Esophagus muscularis mucosa (tissue), 4 donors: ENCODE results near the gene SLC5A6. TPM values are rescaled to one million over a fixed set of nuclear protein-coding genes. Genes with fewer than 3 reads are reported as not detected.

Experiments
- DNase-seq: peaks from one replicate; pipeline ENCODE4 v3.0.0-alpha.2; 2017; ENCODE audit errors: extremely low spot score
- H3K27ac ChIP-seq, 4 donors: fragments of 200-600 bp; sonication (generic); replicated peaks in 1 of 4; 1 replicate in 3 of 4; 2 replicates in 1 of 4; pipeline ENCODE4 v1.5.1; 2016 to 2019; ENCODE audit warnings: mild to moderate bottlenecking in 1 of 4
- H3K27me3 ChIP-seq, 4 donors: fragments of 200-600 bp; sonication (generic); one replicate each; pipeline versions ENCODE4 v1.5.1 to v1.6.0; 2016 to 2019
- H3K36me3 ChIP-seq, 4 donors: fragments of 200-600 bp; sonication (generic); one replicate each; pipeline ENCODE4 v1.5.1; 2016 to 2019
- H3K4me1 ChIP-seq, 4 donors: fragments of 200-600 bp; sonication (generic); one replicate each; pipeline ENCODE4 v1.5.1; 2016 to 2019
- H3K4me3 ChIP-seq, 4 donors: fragments of 200-600 bp; sonication (generic); 1 replicate in 2 of 4; 2 replicates in 2 of 4; pipeline ENCODE4 v1.5.1; 2016 to 2019; ENCODE audit warnings: mild to moderate bottlenecking in 4 of 4, moderate library complexity in 1 of 4
- H3K9me3 ChIP-seq, 4 donors: fragments of 200-600 bp; sonication (generic); 1 replicate in 3 of 4; 2 replicates in 1 of 4; pipeline ENCODE4 v1.5.1; 2016 to 2019
- EP300 ChIP-seq: sonication (generic); formaldehyde crosslinking; IDR thresholded peaks from one replicate; pipeline ENCODE4 v1.6.1; 2017; ENCODE audit warnings: antibody characterized with exemption
- POLR2A ChIP-seq: fragments of 450-650 bp; IDR thresholded peaks from one replicate; pipeline ENCODE4 v1.6.1; 2017; ENCODE audit warnings: antibody characterized with exemption, moderate library complexity, mild to moderate bottlenecking, low read depth
- POLR2AphosphoS5 ChIP-seq, 2 donors: sonication (generic); formaldehyde crosslinking; IDR thresholded peaks; one replicate each; pipeline ENCODE4 v1.6.1; 2017; ENCODE audit warnings: antibody characterized with exemption in 2 of 2
- WGBS: methylation state at CpG from one replicate; pipeline ENCODE4 v1.1.5; 2018; 5-methylcytosine and 5-hydroxymethylcytosine counted together
- intact Hi-C: fragments of 100-400 bp; cut with DNase I; formaldehyde crosslinking; loops from one replicate; pipeline ENCODE4 v1.15.1; 2023
- total RNA-seq, 4 donors: library from RNA; depleted of rRNA; stranded (reverse); fragments of >200 nt; gene quantifications; one replicate each; pipeline versions ENCODE4 v1.1.0 to v1.2.1, GENCODE V29; 2016
- TF ChIP-seq, protein P1 (sequence below), 3 experiments: fragments of 200-600 bp in 2 of 3; fragments of 450-650 bp in 1 of 3; sonication (generic) in 2 of 3; IDR thresholded peaks; one replicate each; pipeline ENCODE4 v1.5.1; 2017 to 2019; ENCODE audit warnings: antibody characterized with exemption in 3 of 3, mild to moderate bottlenecking in 2 of 3, moderate library complexity in 1 of 3

Gene SLC5A6
- total RNA-seq, 4 donors from 2014 or later, result 7.5 to 21.5 (median 13.6) TPM

DNA sequence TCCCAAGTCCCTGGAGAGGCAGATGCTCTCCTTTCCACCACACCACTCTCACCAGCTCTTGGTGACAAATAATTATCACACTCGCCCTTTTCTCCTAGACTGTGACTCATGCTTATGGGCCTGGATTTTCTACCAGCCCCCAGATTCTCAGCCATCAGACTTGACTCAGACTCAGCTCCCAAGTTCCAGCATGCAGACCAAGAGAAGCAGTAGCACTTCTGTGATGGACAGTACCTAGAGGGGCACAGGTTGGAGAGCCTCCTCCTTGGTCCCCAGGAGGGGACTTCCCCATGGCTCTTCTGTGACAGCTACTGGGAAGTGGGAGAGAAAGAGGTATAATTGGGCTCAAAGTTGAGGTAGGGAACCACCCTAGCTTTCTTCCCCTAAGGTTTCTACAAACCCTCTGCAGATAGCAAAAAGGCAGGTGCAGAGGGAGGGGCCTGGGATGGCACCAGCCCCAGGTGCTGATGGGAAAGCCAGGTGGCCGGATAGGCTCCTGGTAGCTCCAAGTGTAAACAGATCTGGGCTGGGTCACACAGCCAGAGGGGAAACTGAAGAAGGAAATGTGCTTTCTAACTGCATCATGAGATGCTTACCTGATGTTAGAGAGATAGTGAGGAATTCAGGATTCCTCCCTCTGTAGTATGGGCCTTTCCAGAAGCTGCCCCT, 59.1 kb downstream of the SLC5A6 start:
- Histone ChIP-seq H3K9me3 (no peaks in the 10 kb centered on the region), H3K27ac (no peak overlapping the region), H3K4me1 (no peaks in the 10 kb centered on the region), H3K27me3 (peaks cover 0 to 15% (median 0%) of the 10 kb centered on the region in 4 donors), H3K4me3 (no peak overlapping the region), H3K36me3 (no peaks in the 10 kb centered on the region)
- TF ChIP-seq, protein P1, sequence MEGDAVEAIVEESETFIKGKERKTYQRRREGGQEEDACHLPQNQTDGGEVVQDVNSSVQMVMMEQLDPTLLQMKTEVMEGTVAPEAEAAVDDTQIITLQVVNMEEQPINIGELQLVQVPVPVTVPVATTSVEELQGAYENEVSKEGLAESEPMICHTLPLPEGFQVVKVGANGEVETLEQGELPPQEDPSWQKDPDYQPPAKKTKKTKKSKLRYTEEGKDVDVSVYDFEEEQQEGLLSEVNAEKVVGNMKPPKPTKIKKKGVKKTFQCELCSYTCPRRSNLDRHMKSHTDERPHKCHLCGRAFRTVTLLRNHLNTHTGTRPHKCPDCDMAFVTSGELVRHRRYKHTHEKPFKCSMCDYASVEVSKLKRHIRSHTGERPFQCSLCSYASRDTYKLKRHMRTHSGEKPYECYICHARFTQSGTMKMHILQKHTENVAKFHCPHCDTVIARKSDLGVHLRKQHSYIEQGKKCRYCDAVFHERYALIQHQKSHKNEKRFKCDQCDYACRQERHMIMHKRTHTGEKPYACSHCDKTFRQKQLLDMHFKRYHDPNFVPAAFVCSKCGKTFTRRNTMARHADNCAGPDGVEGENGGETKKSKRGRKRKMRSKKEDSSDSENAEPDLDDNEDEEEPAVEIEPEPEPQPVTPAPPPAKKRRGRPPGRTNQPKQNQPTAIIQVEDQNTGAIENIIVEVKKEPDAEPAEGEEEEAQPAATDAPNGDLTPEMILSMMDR (IDR thresholded peaks at IDR 0.05), result no peak
- TF ChIP-seq POLR2A (no peak), EP300 (no peak), POLR2AphosphoS5 (IDR thresholded peaks at IDR 0.05) (no peak)
- DNase-seq, result no peak
- intact Hi-C loops, result no loop called here
- 74% methylated on average over 2 of the region's 2 CpGs for WGBS

DNA sequence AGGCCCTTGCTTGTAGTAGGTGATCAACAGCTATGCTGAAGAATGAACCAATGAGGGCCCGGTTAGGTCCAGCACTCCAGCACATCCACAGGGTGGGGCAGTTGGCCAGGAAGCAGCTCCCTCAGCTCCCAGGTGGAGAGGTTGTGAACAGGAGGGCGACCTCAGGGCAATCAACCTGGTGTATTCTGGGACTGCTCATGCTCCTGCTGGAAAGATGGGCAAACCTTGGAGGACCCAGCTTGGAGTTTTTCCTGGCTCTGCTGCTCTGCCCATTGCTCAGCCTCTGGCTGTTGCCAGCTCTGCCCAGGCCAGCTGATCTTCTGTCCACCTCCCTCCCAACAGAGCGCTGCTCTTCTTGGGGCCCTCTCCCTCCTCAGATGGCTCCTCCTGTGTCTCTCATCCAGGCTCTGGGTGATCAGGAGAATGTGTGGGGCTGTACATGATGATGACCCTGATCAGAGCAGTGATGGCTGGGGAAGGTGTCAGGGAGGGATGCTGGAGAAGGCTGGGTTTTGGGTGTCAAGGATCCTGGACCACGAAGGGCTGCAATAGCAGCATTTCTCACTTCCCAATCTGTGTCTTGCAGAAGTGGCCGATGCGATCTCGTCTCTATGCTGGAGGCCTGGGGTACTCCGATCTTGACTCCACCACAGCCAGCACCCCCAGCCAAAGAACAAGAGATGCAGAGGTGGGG, 59.8 kb downstream of the SLC5A6 start:
- TF ChIP-seq POLR2AphosphoS5 (IDR thresholded peaks at IDR 0.05) (no peak), POLR2A (no peak), EP300 (no peak)
- TF ChIP-seq, protein P1 (IDR thresholded peaks at IDR 0.05), result no peak
- Histone ChIP-seq H3K36me3 (no peaks in the 10 kb centered on the region), H3K4me1 (no peaks in the 10 kb centered on the region), H3K9me3 (no peaks in the 10 kb centered on the region), H3K4me3 (no peak overlapping the region), H3K27me3 (peaks cover 0 to 15% (median 0%) of the 10 kb centered on the region in 4 donors), H3K27ac (no peak overlapping the region)
- intact Hi-C loops, result no loop called here
- WGBS, result 89% methylated on average over 8 of the region's 8 CpGs
- DNase-seq, result no peak

- WGBS, result 79% methylated on average over 8 of the region's 8 CpGs
- H3K27me3 ChIP-seq, result peaks cover 0 to 18% (median 0%) of the 10 kb centered on the region in 4 donors
- TF ChIP-seq POLR2A, result no peak
- TF ChIP-seq, protein P1 (IDR thresholded peaks at IDR 0.05), result no peak
- no peak for TF ChIP-seq EP300
- TF ChIP-seq POLR2AphosphoS5 (IDR thresholded peaks at IDR 0.05), result no peak
- no peaks in the 10 kb centered on the region for H3K36me3 ChIP-seq
- no peak overlapping the region for H3K27ac ChIP-seq
- no peak overlapping the region for H3K4me3 ChIP-seq
- no peaks in the 10 kb centered on the region for H3K4me1 ChIP-seq
- intact Hi-C loops, result no loop called here
- no peaks in the 10 kb centered on the region for H3K9me3 ChIP-seq
- no peak for DNase-seq
Observed at GRCh38 chr2:27150639-27151230, 61.3 kb downstream of the SLC5A6 start.

Other genes with a start within 250 kb of the SLC5A6 start
- 10 to 100 TPM in 3 of 4 donors, 1 to 10 TPM in 1; 9.3 to 23.0 (median 13.4) TPM for gene MAPRE3, start 241.6 kb downstream of the SLC5A6 start, total RNA-seq
- 10 to 100 TPM; 26.7 to 47.7 (median 35.3) TPM for gene TMEM214, start 179.3 kb downstream of the SLC5A6 start, total RNA-seq
- 10 to 100 TPM; 19.5 to 29.2 (median 24.1) TPM for gene AGBL5, start 160.6 kb downstream of the SLC5A6 start, total RNA-seq
- 100 to 1,000 TPM; 200 to 352 (median 243) TPM for gene OST4, start 140.6 kb downstream of the SLC5A6 start, total RNA-seq
- 100 to 1,000 TPM; 126 to 288 (median 168) TPM for gene EMILIN1, start 133.7 kb downstream of the SLC5A6 start, total RNA-seq
- gene KHK, start 125.5 kb downstream of the SLC5A6 start, total RNA-seq, result 1 to 10 TPM; 1.2 to 6.3 (median 1.7) TPM
- 1 to 10 TPM in 1 of 4 donors, under 1 TPM in 2, not detected in 1; 0.50 to 1.4 (median 0.92) TPM for gene CGREF1, start 93.1 kb downstream of the SLC5A6 start, total RNA-seq
- under 1 TPM in 1 of 4 donors, not detected in 3; 0.92 TPM for gene ABHD1, start 88.5 kb downstream of the SLC5A6 start, total RNA-seq
- gene PREB, start 77.6 kb downstream of the SLC5A6 start, total RNA-seq, result 10 to 100 TPM; 39.9 to 64.7 (median 48.3) TPM
- gene PRR30, start 72.9 kb downstream of the SLC5A6 start, total RNA-seq, result not detected
- not detected for gene TCF23, start 63.3 kb downstream of the SLC5A6 start, total RNA-seq
- 100 to 1,000 TPM; 118 to 143 (median 130) TPM for gene ATRAID, start 227 bp downstream of the SLC5A6 start, total RNA-seq
- gene CAD, start 5.1 kb upstream of the SLC5A6 start, total RNA-seq, result 10 to 100 TPM; 12.4 to 28.3 (median 16.6) TPM
- gene SLC30A3, start 50.8 kb upstream of the SLC5A6 start, total RNA-seq, result not detected
- under 1 TPM in 1 of 4 donors, not detected in 3; 0.42 TPM for gene DNAJC5G, start 63.2 kb upstream of the SLC5A6 start, total RNA-seq
- under 1 TPM in 1 of 4 donors, not detected in 3; 0.32 TPM for gene TRIM54, start 70.2 kb upstream of the SLC5A6 start, total RNA-seq
- 1 to 10 TPM; 1.8 to 6.1 (median 3.3) TPM for gene UCN, start 96.2 kb upstream of the SLC5A6 start, total RNA-seq
- gene MPV17, start 110.8 kb upstream of the SLC5A6 start, total RNA-seq, result 10 to 100 TPM; 46.7 to 70.2 (median 60.6) TPM
- gene GTF3C2, start 144.5 kb upstream of the SLC5A6 start, total RNA-seq, result 10 to 100 TPM; 27.5 to 44.3 (median 31.6) TPM
- 10 to 100 TPM; 39.0 to 50.1 (median 44.9) TPM for gene EIF2B4, start 158.1 kb upstream of the SLC5A6 start, total RNA-seq
- gene SNX17, start 158.3 kb upstream of the SLC5A6 start, total RNA-seq, result 100 to 1,000 TPM in 3 of 4 donors, 10 to 100 TPM in 1; 84.7 to 151 (median 124) TPM
- gene ZNF513, start 168.5 kb upstream of the SLC5A6 start, total RNA-seq, result 10 to 100 TPM in 3 of 4 donors, 1 to 10 TPM in 1; 8.3 to 14.5 (median 11.4) TPM
- gene PPM1G, start 197.3 kb upstream of the SLC5A6 start, total RNA-seq, result 10 to 100 TPM; 46.1 to 71.8 (median 62.7) TPM
- 10 to 100 TPM; 74.8 to 96.0 (median 85.8) TPM for gene NRBP1, start 216.4 kb upstream of the SLC5A6 start, total RNA-seq
- gene KRTCAP3, start 230.1 kb upstream of the SLC5A6 start, total RNA-seq, result under 1 TPM in 1 of 4 donors, not detected in 3; 0.45 TPM